CD4-positive, alpha-beta T cell treated with Interleukin-17A for 4 hours (primary cell): ENCODE results near the gene SLC29A3.

ENCODE experiments used
- DNase-seq: peaks from one replicate; pipeline ENCODE4 v3.0.0-alpha.2; 2020; ENCODE audit warnings: mixed read lengths

SLC29A3 gene

GRCh38 chr10:71395621-71396020, 76.6 kb downstream of the SLC29A3 start:
- DNase-seq, result no peak

DNA sequence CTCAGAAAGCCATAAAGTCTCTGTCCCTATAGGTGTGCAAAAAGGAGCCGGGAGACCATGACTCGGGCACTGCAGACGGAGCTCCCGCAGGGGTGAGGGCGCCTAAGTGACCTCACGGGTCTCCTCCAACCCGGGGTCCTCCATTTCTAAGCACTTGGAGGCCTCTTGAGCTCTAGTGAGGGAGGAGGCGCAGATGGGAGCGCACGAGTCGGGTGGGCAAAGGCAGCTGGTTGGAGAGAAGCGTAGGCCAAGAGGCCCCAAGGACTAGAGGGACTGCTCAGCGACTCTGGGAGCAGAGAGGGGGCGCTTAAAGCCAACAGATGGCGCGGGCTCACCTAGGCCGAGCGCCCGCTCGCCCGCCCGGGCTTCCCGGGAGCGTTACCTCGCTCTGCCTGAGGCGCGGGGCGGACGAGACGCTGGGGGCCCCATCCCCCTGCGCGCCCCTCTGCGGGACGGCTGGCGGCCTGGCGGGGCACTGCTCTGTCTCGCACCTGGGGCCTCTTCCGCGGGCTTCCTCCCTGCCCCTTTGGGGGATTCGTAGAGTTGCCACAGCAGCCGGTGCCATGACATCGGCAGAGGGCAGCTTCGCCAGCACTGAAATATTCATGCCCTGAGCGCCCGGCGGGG, 77.1 kb downstream of the SLC29A3 start:
- peak; percentile 38 for DNase-seq

GRCh38 chr10:71396711-71397295, 77.7 kb downstream of the SLC29A3 start, which contains the start of gene CDH23:
TSS of gene CDH23 (plus strand) at chr10:71396920. CDS start at chr10:71439832, 42,912 bp downstream.
- peak; percentile 25 for DNase-seq

DNA sequence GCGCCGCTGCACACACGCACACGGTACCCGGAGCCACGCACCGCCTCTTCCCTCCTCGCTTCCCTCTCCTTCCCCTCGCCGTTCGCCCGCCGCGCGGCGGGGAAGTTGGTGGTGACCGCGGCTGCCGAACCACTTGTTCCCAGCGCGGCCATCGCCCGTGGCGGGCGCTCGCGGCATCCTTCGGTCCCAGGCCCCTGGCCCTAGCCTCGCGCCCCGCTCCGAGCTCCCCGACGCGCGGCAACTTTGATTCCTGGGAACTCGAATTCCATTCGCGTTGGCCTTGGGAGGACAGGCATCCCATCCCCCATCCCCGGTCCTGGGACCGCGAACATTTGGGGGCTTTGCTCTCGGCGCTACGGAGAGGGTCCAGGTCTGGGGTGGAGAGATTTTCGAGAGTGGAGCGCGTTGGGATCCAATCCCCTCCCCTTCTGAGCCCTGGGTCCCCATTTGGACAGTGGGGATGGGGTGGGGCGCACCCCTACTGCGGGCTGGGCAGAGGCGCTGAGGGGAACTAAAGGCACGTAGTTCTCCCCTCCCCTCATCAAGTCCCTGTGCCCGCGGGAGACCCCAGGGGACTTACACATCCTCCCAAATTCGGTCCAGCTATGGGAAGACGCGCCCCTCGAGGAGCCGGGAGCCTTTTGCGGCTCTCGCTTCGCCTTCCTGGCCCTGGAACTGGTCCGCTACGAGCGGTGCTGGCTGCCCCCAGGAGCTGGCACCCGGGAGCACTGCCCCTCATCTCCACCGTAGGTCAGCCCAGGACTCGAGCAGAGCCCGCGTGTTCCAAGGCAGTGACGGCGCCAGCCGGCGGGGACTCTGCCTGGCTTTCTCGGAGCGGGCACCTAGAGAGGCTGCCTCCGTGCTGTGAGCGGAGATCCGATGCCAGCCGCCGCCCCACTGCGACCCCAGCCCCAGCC, 78.5 kb downstream of the SLC29A3 start:
- no peak for DNase-seq

GRCh38 chr10:71398976-71399375, 79.9 kb downstream of the SLC29A3 start:
- no peak for DNase-seq

GRCh38 chr10:71399946-71400345, 80.9 kb downstream of the SLC29A3 start:
- DNase-seq, result no peak

DNA sequence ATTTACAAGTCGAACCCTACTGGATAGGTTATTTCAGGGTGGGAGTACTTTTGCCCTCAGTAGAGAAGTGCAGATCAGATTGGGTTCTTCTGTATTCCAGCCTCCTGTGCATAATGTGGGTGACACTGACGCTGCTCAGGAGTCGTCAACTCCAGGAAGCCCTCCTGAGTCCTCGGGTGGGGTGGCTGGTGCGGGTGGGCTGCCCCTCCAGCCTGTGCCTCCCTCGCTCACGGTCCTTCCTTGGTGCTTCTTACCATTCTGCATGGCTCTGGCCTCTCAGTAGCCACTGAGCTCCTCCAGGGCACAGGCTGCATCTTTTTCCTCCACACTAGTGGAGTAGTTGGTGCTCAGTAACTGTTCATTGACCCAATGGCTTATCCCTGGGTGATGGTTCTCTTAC, 82.0 kb downstream of the SLC29A3 start:
- DNase-seq, result no peak

DNA sequence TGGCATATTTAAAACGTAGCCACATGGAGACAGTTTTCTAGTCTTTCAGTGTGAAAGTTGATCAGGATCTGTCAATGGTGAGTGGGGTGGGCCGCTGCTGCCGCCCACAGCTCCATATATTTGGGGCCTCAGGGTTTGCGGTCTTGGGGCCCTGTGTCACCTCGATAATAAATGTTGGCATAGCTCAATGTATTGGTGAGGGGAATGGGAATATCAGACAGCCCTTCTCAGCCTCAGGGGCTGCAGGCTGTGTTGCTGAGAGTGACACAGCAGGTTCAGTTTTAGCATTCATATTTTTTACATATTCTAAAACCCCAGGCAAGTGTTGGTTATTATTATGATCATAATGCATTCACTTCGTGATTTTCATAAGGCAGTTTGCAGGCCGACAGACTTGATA, 82.9 kb downstream of the SLC29A3 start:
- DNase-seq, result no peak

DNA sequence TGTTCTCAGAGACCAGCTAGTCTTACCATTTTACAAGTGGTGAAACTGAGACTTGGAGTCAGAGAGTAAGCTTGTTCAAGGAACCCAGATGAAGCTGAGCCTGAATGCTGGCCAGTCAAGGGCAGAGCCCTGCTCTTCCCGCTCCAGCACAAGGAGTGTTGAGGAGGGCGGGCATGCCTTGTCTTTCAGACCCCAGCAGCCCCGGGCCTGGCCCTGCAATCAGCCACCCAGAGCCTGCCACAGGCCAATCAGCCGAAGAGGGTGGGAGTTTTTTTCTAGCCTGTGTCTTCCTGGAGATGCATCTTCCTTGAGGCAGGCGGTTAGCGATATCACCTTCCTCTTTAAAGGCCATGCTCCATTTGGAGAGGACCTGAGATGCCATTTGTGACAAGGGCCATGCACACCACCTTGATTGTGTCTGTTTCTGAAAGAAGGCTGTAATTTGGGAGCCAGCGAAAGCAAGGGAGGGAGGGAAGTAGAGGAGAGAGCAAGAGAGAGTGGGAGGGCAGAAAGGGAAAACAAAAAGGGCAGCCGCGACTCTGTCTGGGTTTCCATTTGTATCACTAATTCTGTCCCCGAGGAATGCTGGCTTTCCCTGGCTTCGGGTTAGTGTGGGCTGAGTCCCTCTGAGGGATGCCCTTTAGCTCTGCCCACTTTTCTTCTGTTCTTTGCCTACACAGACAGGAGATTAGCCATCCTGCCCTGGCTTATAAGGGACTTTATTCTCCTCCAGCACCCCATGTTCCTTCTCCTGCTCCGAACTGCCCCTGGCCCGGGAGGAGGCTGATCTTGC, 85.6 kb downstream of the SLC29A3 start:
- no peak for DNase-seq

DNA sequence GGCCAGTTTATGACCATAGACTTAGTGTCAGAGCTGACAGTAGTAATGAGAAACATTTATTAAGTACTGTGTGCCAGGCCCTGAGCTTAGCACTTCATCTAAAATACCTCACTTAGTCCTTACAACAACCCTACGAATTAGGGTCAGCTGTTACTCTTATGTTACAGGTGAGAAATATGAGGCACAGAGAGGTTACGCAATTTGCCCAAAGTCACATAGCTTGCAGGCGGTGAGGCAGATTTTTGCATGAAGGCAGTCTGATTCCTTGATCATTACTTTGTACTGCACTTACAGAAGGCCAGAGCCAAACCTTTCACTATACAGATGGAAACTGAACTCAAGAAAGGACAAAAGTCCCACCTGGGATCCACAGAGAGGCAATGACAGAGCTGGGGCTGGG, 87.8 kb downstream of the SLC29A3 start:
- DNase-seq, result no peak

GRCh38 chr10:71408436-71409225, 89.6 kb downstream of the SLC29A3 start:
- no peak for DNase-seq

- no peak for DNase-seq
Observed at GRCh38 chr10:71409516-71410104, 90.6 kb downstream of the SLC29A3 start.
